Progenitor cell of endocrine pancreas (in vitro differentiated cells): ENCODE results near the gene ARHGAP25. TPM values are rescaled to one million over a fixed set of nuclear protein-coding genes. Genes with fewer than 3 reads are reported as not detected.

Source experiments
- DNase-seq: peaks from one replicate; pipeline ENCODE4 v3.0.0; 2021; ENCODE audit warnings: low spot score; ENCODE audit not compliant: unreplicated experiment
- H3K27ac Mint-ChIP-seq: 2 replicates; pipeline ENCODE4 v1.8.0; 2021; ENCODE audit warnings: mild to moderate bottlenecking, moderate library complexity, mixed read lengths
- H3K27me3 Mint-ChIP-seq: 2 replicates; pipeline ENCODE4 v1.8.0; 2021; ENCODE audit warnings: mixed read lengths
- H3K36me3 Mint-ChIP-seq: 2 replicates; pipeline ENCODE4 v1.8.0; 2022; ENCODE audit warnings: mixed read lengths; ENCODE audit not compliant: insufficient read depth
- H3K4me1 Mint-ChIP-seq: 2 replicates; pipeline ENCODE4 v1.8.0; 2021; ENCODE audit warnings: low read depth, mixed read lengths
- H3K4me3 Mint-ChIP-seq: 2 replicates; pipeline ENCODE4 v1.8.0; 2021; ENCODE audit warnings: low read depth, mild to moderate bottlenecking, moderate library complexity, mixed read lengths
- H3K9me3 Mint-ChIP-seq: 2 replicates; pipeline ENCODE4 v1.8.0; 2021; ENCODE audit warnings: low read depth, mixed read lengths
- total RNA-seq: library from RNA; stranded (reverse); gene quantifications from 2 replicates; pipeline ENCODE4 v1.2.1, GENCODE V29; 2021
- TF ChIP-seq, protein P1 (sequence below): fragments of 200-600 bp; sonication (generic); IDR thresholded peaks from one replicate; pipeline ENCODE4 v1.5.0; 2021; ENCODE audit warnings: antibody characterized with exemption, mild to moderate bottlenecking; ENCODE audit not compliant: unreplicated experiment

Gene ARHGAP25
- total RNA-seq, 1 donor from 2014 or later: 1.3 TPM

DNA sequence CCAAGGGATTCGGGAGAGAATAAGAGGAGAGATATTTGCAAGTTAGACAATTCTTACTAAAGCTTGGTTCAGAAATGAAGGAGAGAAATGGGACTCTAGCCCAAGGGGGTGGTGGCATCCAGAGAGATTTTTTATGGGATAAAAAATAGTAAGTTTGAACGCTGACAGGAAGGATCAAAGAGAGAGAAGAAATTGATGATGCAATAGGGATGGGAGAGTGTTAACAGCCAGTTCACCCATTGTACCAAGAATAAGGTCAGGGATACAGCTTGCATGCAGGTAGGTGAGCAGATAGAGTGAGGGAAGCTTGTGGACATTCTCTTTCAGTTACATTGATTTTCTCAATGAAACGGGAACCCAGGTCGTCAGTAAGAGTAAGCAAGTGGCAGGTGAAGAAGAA, 1.2 kb upstream of the ARHGAP25 start:
- Mint-ChIP-seq H3K27me3 (no peaks in the 10 kb centered on the region), H3K4me1 (peaks cover 13% of the 10 kb centered on the region), H3K9me3 (no peaks in the 10 kb centered on the region), H3K27ac (no peak overlapping the region), H3K4me3 (no peak overlapping the region), H3K36me3 (no peaks in the 10 kb centered on the region)
- TF ChIP-seq, protein P1, sequence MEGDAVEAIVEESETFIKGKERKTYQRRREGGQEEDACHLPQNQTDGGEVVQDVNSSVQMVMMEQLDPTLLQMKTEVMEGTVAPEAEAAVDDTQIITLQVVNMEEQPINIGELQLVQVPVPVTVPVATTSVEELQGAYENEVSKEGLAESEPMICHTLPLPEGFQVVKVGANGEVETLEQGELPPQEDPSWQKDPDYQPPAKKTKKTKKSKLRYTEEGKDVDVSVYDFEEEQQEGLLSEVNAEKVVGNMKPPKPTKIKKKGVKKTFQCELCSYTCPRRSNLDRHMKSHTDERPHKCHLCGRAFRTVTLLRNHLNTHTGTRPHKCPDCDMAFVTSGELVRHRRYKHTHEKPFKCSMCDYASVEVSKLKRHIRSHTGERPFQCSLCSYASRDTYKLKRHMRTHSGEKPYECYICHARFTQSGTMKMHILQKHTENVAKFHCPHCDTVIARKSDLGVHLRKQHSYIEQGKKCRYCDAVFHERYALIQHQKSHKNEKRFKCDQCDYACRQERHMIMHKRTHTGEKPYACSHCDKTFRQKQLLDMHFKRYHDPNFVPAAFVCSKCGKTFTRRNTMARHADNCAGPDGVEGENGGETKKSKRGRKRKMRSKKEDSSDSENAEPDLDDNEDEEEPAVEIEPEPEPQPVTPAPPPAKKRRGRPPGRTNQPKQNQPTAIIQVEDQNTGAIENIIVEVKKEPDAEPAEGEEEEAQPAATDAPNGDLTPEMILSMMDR: no peak
- no peak for DNase-seq

DNA sequence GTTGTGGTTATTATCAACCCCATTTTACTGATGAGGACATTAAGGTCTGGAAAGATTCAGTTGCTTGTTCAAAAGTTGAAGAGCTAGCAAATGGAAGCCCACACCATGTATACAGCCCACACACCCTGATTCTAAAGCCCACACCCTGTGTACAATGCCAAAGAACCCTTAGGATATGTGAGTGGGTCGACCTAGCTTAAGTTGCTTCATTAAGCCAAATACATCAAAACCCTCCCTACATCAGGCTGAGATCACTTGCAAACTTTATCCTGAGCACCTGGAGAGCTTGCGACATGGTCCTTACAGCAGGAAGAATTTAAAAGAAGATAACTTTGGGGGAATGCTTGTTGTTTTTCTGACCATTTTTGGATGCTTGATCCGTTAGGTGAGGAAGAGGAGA, 435 bp upstream of the ARHGAP25 start:
- no peaks in the 10 kb centered on the region for H3K27me3 Mint-ChIP-seq
- no peak overlapping the region for H3K27ac Mint-ChIP-seq
- no peak for DNase-seq
- H3K4me1 Mint-ChIP-seq: peaks cover 13% of the 10 kb centered on the region
- no peaks in the 10 kb centered on the region for H3K9me3 Mint-ChIP-seq
- no peak overlapping the region for H3K4me3 Mint-ChIP-seq
- no peaks in the 10 kb centered on the region for H3K36me3 Mint-ChIP-seq
- TF ChIP-seq, protein P1: no peak

DNA sequence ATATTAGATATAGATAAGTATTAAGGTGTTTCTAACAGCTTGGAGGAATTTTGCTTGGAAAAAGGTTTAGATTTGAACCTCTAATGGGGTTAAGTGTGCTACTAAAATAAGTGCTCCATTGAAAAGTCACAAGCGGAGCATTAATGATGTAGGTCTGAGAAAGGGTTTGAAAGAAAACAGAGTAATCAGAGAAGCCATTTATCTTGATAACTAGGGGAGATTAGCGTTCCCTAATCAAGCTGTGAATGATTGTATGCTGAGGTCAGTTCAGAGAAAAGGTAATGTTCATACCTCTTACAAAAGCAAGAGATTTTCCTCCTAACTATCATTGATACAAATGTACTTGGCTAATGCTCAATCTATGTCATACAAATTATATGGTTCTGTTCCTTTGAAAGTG, 1.5 kb downstream of the ARHGAP25 start:
- H3K27me3 Mint-ChIP-seq: peaks cover 4% of the 10 kb centered on the region

DNA sequence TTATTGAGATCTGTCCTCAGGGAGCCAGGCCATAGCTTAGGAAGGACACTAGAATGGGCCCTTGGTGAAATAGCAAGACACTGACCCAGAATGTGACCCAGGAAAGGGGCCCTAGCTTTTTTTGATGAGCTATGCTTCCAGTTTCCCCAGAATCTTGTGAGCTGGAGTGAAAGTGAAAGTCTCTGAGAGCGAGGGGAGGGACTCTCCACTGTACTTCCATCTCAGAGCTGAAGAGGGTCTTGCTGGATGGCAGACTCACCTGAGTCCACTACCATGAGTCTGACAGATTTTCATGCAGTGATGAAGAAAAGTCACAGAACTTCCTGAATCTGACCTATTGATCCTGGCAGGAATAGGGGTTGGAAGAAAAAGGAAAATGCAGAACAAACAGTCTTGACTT, 3.1 kb downstream of the ARHGAP25 start:
- H3K9me3 Mint-ChIP-seq: no peaks in the 10 kb centered on the region
- H3K4me3 Mint-ChIP-seq: no peak overlapping the region
- H3K36me3 Mint-ChIP-seq: no peaks in the 10 kb centered on the region
- TF ChIP-seq, protein P1: no peak
- no peak overlapping the region for H3K27ac Mint-ChIP-seq
- peaks cover 2% of the 10 kb centered on the region for H3K4me1 Mint-ChIP-seq
- no peak for DNase-seq
- peaks cover 4% of the 10 kb centered on the region for H3K27me3 Mint-ChIP-seq

More for the DNA sequence above, 1.5 kb downstream of the ARHGAP25 start:
- H3K27ac Mint-ChIP-seq: no peak overlapping the region
- H3K4me3 Mint-ChIP-seq: no peak overlapping the region
- peaks cover 9% of the 10 kb centered on the region for H3K4me1 Mint-ChIP-seq
- TF ChIP-seq, protein P1: no peak
- no peaks in the 10 kb centered on the region for H3K36me3 Mint-ChIP-seq
- DNase-seq: no peak
- no peaks in the 10 kb centered on the region for H3K9me3 Mint-ChIP-seq

DNA sequence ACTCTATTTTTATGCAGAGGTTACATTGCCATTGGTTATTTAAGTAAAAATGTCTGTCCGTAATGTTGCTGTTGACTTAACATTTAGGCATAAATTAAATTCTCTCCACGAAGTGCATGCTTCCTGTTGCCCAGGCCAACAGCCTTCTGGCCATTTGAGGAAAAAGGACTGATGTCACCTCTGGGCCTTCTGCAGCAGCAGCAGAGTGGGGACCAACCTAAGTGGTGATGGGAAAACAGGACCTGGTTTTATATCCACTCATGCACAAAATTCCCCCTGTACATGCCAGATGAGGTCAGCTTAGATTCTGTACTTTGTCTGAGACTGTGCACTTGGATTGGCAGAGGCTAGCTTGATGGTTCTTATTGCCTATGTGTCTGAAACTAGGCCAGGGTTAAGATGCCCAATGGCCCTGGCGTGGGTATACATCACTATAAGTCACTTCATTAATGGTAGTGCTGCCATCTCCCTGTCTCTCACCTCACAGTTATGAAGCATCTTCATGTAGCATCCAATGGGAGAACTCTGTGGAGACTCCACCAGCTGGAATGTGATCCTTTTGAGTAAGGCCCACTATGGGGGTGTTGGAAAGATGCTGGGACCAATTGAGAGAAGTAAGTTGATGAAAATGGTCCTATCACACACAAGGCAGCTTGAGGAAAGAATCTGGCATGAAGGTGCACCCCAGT, 4.4 kb downstream of the ARHGAP25 start:
- Mint-ChIP-seq H3K9me3 (no peaks in the 10 kb centered on the region), H3K4me3 (no peak overlapping the region), H3K36me3 (no peaks in the 10 kb centered on the region), H3K4me1 (peaks cover 2% of the 10 kb centered on the region), H3K27ac (no peak overlapping the region), H3K27me3 (peaks cover 4% of the 10 kb centered on the region)
- DNase-seq: no peak
- TF ChIP-seq, protein P1: no peak
